ENCODE measurements around the gene APBA3. TPM values are rescaled to one million over a fixed set of nuclear protein-coding genes. Genes with fewer than 3 reads are reported as not detected.

Gene APBA3
- 9.2 and 20.6 TPM in 2 replicates for total RNA-seq

DNA sequence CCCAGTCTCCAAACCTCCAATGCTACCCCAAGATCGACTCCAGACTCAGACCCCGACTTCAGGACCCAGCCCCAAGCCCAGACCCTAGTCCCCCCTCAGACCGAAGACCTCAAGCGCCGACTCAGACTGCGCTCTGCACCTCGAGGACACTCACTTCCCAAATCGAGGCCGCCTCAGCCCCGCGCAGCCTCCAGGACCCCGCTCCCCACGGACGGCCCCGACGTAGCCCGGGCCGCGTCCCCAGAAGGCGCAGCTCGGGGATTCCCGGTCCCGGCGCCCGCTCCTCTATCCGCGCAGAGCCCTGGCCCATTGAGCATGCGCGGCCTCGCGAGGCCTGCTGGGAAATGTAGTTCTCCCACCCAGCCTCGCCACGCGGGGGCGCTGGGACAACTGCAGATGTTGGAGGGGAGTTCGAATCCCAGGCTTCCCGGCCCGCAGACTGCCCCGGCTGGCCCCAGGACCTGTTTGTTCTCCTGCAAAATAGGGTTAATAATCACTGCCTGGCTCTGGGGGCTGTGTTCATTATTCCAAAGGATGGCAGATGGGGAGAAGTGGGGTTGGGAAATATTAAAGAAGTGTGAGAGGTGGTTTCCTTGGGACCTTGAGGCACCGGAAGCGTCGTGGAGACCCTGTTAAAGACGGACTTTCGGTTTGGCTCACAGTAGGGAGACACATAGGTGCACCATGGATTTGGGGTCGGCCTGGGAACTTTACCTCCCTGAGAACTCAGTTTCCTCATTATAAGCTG, at the start of gene APBA3:
Gene APBA3 (minus strand): TSS at position 311 of the 748 bp plus-strand sequence. CDS start 1,428 bp downstream, outside the sequence.
- DNase-seq (ENCODE audit: low read depth in 2 of 2), result peak; percentile 91 to 95

GRCh38 chr19:3810708-3811355, 49.3 kb upstream of the APBA3 start:
- peak in 1 of 2 donors; percentile 54 for DNase-seq (ENCODE audit: low read depth in 2 of 2)

GRCh38 chr19:3809881-3810707, 48.6 kb upstream of the APBA3 start:
- no peak for DNase-seq (ENCODE audit: low read depth in 2 of 2)

DNA sequence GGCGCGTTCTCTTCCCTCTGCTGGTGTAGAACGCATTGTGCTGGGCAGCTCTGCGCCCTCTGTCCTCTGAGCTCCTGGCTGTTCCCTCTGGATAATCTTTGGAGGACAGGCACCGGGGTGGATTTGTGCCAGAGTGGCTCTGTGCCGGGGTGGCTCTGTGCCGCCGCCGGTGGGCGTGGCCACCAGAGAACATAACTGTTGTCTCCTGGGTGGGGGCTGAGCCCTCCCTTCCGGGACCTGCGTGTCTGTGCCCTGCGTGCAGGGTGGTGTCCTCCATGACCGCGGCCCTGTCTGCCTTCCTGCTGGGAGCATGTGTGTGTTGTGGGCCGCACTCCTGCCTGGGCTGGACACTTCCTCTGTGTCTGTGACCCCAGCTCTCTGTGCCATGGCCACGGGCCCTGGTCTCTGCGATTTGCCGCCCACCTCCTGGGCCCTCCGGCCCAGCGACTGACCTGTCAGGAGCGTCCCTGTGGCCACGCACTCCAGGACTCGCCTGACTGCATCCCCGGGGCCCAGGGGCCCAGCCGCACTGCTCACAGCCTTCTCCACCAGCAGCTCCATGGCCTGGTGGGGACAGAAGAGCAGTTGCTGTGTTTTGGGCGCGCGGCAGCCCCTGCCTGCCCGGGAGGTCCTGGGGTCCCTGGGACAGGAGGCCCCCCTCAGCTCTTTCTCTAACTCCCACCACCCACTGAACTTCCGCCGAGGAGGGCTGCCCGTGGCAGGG, 47.1 kb upstream of the APBA3 start:
- DNase-seq (ENCODE audit: low read depth in 2 of 2), result peak in 1 of 2 donors; percentile 27

DNA sequence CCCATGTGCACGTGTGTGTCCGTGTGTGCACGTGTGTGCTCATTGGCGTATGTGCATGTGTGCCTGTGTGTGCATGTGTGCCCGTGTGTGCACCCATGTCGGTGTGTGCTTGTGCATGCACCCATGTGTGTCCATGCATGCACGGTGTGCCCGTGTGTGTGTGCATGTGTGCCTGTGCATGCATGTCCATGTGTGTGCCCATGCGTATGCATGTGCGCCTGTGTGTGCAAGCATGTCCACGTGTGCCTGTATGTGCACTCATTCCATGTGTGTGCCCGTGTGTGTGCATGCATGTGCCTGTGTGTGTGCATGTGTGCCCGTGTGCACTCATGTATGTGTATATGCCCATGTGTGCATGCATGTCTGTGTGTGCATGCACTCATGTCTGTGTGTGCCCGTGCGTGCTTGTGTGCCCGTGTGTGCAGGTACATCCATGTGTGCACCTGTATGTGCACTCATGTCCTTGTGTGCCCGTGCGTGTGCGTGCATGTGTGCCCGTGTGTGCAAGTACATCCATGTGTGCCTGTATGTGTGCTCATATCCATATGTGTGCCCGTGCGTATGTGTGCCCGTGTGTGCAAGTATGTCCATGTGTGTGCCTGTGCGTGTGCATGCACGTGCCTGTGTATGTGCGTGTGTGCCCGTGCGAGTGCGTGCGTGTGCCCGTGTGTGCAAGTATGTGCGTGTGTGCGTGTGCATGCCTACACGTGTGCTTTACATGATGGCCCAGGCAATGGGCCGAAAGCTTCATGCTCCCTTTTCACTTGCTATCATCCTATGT, 46.3 kb upstream of the APBA3 start:
- no peak for DNase-seq (ENCODE audit: low read depth in 2 of 2)

DNA sequence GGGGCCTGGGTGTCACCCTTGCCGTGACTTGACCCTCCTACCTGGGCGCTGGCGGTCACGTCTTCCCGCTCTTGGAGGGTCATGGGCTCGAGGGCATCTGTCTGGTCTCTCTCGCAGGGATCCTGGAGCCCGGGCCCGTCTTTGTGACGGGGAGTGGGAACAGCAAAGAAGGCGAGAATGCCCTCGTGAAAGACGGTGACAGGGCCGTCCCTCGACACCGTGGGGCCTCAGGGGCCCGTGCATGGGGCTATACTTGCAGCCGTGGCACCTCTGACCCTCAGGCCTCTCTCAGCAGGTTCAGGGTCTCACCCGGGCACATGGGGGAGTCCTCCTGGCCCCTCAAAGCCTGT, 45.6 kb upstream of the APBA3 start:
- no peak for DNase-seq (ENCODE audit: low read depth in 2 of 2)

- DNase-seq (ENCODE audit: low read depth in 2 of 2), result no peak
Measured at GRCh38 chr19:3805859-3806258, 44.4 kb upstream of the APBA3 start.

DNA sequence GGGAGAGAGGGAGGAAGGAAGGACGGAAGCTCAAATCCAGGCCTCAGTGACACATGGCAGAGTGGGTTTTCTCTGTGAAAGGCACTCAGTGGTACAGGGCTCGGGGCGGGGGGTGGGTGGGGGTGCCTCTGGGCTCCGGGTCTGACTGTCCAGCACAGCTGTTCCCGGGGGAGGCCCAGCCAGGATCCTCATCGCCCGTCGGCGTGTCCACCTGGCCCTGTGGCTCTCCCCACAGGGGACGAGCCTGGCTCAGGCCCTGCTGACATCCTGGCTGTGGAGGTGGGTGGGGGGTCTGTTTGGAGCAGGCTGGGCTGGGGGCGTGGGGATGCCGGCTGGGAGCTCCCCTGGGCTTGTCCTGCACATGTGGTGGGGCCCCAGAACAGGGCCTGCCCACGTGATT, 42.9 kb upstream of the APBA3 start:
- DNase-seq (ENCODE audit: low read depth in 2 of 2), result no peak

DNA sequence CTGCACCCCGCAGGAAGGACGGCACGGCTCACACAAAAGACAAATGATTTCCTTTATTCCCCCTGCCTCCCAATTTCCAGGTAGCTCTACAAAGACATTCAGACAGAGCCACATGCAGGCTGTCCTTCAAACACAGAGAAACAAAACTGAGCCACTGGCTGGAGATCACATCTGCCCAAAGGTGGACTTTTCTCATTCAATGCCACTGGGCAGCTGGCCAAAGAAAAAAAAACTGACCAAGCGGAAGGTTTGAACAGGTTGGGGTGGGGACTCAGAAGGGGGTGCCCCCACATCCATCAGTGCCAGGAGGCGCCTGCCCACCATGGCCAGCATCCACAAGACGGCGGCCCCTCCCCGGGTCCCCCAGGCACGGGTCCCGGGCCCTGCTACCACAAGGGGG, 42.5 kb upstream of the APBA3 start:
- no peak for DNase-seq (ENCODE audit: low read depth in 2 of 2)

- DNase-seq (ENCODE audit: low read depth in 2 of 2), result no peak
Measured at GRCh38 chr19:3803114-3803888, 41.8 kb upstream of the APBA3 start.

GRCh38 chr19:3801412-3802096, 40.1 kb upstream of the APBA3 start:
- peak in 1 of 2 donors; percentile 57 for DNase-seq (ENCODE audit: low read depth in 2 of 2)

- no peak for DNase-seq (ENCODE audit: low read depth in 2 of 2)
Measured at GRCh38 chr19:3800996-3801395, 39.5 kb upstream of the APBA3 start.

DNA sequence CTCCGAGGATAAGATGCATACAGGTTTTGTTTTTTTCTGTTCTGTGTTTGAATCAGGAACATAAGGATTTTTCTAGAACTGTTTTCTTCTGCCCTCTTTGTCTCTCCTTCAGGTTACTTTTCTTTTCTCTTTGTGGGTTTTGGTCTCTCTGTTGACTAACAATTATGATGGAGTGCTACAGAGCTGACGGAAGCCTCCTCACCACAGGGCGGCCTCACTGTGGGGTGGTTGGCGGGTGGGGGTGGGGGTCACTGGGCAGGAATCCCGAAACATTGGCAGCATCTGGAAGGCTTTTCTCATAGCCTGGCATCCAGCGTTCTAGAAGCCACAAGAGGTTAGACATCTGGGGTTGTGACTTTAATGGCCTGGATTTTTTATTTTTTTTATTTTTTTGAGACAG, 36.6 kb upstream of the APBA3 start:
- DNase-seq (ENCODE audit: low read depth in 2 of 2), result no peak

- no peak for DNase-seq (ENCODE audit: low read depth in 2 of 2)
Measured at GRCh38 chr19:3796358-3796757, 34.9 kb upstream of the APBA3 start.

DNA sequence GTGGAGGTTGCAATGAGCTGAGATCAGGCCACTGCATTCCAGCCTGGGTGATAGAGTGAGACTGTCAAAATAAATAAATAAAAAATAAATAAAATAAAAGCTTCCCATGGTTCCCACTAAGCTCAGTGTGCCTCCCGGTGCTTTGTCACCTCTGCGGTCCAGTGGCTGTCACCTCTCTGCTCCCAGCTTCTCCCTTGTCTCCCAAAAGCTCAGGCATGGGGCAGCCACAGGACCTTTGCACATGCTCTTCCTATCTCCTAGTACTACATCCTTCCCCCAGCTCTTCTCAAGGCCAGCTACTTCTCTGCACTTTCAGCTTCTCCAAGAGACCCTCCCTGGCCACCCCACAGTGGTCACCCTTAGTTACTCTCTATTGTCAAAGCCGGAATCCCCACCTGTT, 32.3 kb upstream of the APBA3 start:
- no peak for DNase-seq (ENCODE audit: low read depth in 2 of 2)

GRCh38 chr19:3792114-3792513, 30.6 kb upstream of the APBA3 start:
- no peak for DNase-seq (ENCODE audit: low read depth in 2 of 2)

GRCh38 chr19:3790941-3791340, 29.4 kb upstream of the APBA3 start:
- DNase-seq (ENCODE audit: low read depth in 2 of 2), result no peak

DNA sequence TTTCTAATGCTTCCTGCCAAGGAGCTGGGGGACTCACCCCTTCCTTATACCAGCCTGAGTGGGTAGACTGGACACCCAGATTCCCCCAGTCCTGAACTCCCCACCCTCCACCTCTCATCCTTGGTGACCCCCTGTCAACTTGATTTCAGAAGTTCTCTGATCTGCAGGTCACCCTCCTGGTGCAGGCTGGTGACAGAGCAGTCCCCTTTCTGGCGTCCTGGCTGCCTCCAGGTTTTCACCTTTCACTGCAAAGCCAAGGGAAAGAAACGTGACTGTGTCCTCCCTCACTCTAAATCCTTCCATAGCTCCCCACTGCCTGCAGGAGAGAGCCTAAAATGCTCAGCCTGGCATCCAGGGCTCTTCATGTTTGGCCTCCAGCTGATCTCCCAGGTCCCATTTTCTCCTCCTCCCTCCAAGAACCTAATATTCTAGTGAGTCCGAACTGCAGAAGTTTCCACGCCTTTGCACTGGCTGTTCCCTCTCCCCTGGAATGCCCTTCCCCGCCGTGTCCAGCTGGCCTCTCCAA, 28.8 kb upstream of the APBA3 start:
- no peak for DNase-seq (ENCODE audit: low read depth in 2 of 2)

Measured in lung microvascular endothelial cell (primary cell).